A673 (cell line): Measurements from ENCODE around the gene TAS2R38.

Experiments
- EZH2 ChIP-seq: fragments of 200-600 bp; sonication (generic); IDR thresholded peaks from 2 replicates; pipeline ENCODE4 v1.6.1; 2017; ENCODE audit warnings: borderline replicate concordance, low read depth, mild to moderate bottlenecking, mixed read lengths, antibody characterized with exemption, low read length; ENCODE audit not compliant: poor library complexity, severe bottlenecking
- TF ChIP-seq, protein P1 (sequence below): fragments of 300-800, 200-600 bp; sonication (generic); conservative IDR thresholded peaks from 2 replicates; pipeline ENCODE4 v1.5.1; 2017; ENCODE audit warnings: low read depth, mild to moderate bottlenecking, antibody characterized with exemption, low read length, moderate library complexity, mixed read lengths

- TF ChIP-seq, protein P1, sequence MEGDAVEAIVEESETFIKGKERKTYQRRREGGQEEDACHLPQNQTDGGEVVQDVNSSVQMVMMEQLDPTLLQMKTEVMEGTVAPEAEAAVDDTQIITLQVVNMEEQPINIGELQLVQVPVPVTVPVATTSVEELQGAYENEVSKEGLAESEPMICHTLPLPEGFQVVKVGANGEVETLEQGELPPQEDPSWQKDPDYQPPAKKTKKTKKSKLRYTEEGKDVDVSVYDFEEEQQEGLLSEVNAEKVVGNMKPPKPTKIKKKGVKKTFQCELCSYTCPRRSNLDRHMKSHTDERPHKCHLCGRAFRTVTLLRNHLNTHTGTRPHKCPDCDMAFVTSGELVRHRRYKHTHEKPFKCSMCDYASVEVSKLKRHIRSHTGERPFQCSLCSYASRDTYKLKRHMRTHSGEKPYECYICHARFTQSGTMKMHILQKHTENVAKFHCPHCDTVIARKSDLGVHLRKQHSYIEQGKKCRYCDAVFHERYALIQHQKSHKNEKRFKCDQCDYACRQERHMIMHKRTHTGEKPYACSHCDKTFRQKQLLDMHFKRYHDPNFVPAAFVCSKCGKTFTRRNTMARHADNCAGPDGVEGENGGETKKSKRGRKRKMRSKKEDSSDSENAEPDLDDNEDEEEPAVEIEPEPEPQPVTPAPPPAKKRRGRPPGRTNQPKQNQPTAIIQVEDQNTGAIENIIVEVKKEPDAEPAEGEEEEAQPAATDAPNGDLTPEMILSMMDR: no peak
- no peak for TF ChIP-seq EZH2
These were observed 39.4 kb upstream of the TAS2R38 start for GRCh38 chr7:142012825-142013511.
